ENCODE measurements around the gene PSMB7. TPM values are rescaled to one million over a fixed set of nuclear protein-coding genes. Genes with fewer than 3 reads are reported as not detected.

Gene PSMB7
- total RNA-seq, 2 experiments from 2014 or later = 69.3 to 71.7 TPM

DNA sequence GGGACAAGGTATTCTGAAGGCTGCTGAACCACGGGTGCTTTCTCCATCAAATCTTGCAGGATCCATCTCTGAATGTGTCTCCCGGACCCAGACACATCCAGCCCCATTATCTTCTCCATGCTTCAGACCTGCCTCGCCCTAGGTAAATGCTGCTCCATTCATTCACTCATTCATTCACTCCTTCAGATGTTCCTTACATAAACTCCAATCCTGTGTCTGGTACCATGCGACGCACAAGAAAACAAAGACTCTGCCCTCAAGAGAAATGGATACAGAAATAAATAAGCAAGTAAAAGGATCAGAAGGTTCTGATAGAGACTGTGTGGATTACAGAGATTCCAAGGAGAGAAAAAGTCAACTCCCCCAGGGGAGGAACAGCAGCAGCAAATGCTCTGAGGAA, 7.9 kb upstream of the PSMB7 start:
- ChIA-PET POLR2A (no interaction called here), CTCF (no interaction called here)
- DNase-seq (no peak), ATAC-seq (ENCODE audit: poor library complexity) (no peak)
- H3K27me3 Mint-ChIP-seq = peaks cover 4% of the 10 kb centered on the region
- H3K4me1 Mint-ChIP-seq (ENCODE audit: low read depth) = peaks cover 4% of the 10 kb centered on the region
- no peaks in the 10 kb centered on the region for H3K36me3 Mint-ChIP-seq (ENCODE audit: low read depth)
- H3K27ac Mint-ChIP-seq = no peak overlapping the region
- intact Hi-C loops (cut with DNase I, micrococcal nuclease) = no loop called here
- TF ChIP-seq, protein P1, sequence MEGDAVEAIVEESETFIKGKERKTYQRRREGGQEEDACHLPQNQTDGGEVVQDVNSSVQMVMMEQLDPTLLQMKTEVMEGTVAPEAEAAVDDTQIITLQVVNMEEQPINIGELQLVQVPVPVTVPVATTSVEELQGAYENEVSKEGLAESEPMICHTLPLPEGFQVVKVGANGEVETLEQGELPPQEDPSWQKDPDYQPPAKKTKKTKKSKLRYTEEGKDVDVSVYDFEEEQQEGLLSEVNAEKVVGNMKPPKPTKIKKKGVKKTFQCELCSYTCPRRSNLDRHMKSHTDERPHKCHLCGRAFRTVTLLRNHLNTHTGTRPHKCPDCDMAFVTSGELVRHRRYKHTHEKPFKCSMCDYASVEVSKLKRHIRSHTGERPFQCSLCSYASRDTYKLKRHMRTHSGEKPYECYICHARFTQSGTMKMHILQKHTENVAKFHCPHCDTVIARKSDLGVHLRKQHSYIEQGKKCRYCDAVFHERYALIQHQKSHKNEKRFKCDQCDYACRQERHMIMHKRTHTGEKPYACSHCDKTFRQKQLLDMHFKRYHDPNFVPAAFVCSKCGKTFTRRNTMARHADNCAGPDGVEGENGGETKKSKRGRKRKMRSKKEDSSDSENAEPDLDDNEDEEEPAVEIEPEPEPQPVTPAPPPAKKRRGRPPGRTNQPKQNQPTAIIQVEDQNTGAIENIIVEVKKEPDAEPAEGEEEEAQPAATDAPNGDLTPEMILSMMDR (IDR thresholded peaks at IDR 0.05) = no peak
- no peak overlapping the region for H3K4me3 Mint-ChIP-seq
- Histone ChIP-seq H3K9me3 (ENCODE audit: control insufficient read depth in 1 of 2, insufficient read depth in 1 of 2, low read length in 2 of 2) (no peaks in the 10 kb centered on the region), H3K4me1 (ENCODE audit: insufficient read depth, low read length) (peaks cover 8% of the 10 kb centered on the region), H3K36me3 (ENCODE audit: insufficient read depth, low read length) (no peaks in the 10 kb centered on the region), H3K4me3 (ENCODE audit: low read length) (no peak overlapping the region), H3K27ac (ENCODE audit: low read depth in 1 of 2, low read length in 2 of 2) (no peak overlapping the region), H3K27me3 (ENCODE audit: control insufficient read depth in 1 of 2, insufficient read depth in 2 of 2, low read length in 2 of 2) (no peaks in the 10 kb centered on the region)
- no peaks in the 10 kb centered on the region for H3K9me3 Mint-ChIP-seq

DNA sequence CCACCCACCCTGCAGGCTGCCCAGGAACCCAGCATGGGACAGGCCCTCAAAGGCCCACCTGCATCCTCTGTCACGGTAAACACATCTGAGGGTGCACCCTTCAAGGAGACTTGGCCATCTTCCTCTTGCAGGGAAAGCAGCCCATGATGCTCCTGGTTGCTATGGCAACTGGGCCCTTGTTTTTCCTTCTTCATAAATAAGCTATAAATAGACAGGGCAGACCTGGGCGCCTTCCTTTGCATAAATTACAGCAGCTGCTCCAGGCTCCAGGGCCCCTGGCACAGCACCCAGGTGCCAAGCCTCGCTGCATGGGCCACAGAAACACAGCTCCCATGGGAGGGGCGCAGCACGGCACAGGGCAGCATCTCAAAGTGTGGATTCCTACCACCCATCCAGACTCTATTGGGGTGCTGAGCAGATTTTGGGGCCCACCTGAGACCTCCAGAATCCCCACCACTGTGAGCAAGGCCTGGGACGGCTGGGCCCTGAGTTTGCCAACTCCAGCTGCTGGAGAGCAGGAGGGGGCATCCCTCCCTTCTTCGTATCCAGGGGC, 5.8 kb upstream of the PSMB7 start:
- POLR2A ChIA-PET = no interaction called here
- TF ChIP-seq, protein P1 (IDR thresholded peaks at IDR 0.05) = no peak
- Mint-ChIP-seq H3K4me1 (ENCODE audit: low read depth) (peaks cover 4% of the 10 kb centered on the region), H3K4me3 (no peak overlapping the region), H3K27ac (no peak overlapping the region), H3K9me3 (no peaks in the 10 kb centered on the region), H3K27me3 (peaks cover 4% of the 10 kb centered on the region), H3K36me3 (ENCODE audit: low read depth) (no peaks in the 10 kb centered on the region)
- CTCF ChIA-PET = no interaction called here
- Histone ChIP-seq H3K27ac (ENCODE audit: low read depth in 1 of 2, low read length in 2 of 2) (no peak overlapping the region), H3K9me3 (ENCODE audit: control insufficient read depth in 1 of 2, insufficient read depth in 1 of 2, low read length in 2 of 2) (no peaks in the 10 kb centered on the region), H3K36me3 (ENCODE audit: insufficient read depth, low read length) (no peaks in the 10 kb centered on the region), H3K27me3 (ENCODE audit: control insufficient read depth in 1 of 2, insufficient read depth in 2 of 2, low read length in 2 of 2) (no peaks in the 10 kb centered on the region), H3K4me1 (ENCODE audit: insufficient read depth, low read length) (peaks cover 8% of the 10 kb centered on the region), H3K4me3 (ENCODE audit: low read length) (no peak overlapping the region)
- ATAC-seq (ENCODE audit: poor library complexity) (no peak), DNase-seq (peak in 3 of 14 experiments; percentile 10 to 47 (median 31))
- intact Hi-C loops (cut with DNase I, micrococcal nuclease) = no loop called here

DNA sequence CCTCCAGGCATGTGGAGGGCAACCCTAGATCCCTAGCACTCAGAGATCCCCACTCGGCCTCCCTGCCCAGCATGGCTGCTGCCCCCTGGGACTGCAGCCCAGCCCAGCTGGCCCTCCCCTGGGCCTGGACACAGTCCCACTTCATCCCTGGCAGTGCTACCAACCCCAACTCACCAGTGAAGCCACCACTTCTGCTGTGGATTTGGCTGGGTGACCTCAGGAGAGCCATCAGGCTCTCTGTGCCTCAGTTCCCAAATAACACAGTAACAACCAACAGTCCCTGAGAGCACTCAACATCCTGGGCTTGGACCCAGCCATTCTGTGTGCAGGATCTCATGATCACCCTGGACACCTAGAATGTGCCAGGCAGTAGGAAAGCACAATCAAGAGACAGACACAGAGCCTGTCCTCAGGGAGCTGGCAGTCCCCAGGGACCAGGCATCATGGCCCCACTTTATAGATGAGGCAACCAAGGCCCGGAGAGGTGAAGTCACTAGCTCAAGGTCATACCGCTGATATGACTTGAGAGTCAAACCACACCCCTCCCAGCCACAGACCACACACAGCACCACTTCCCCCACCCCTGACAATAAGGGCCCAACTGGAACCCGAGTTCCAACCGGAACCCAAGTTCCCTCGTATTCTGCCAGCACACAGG, 4.7 kb upstream of the PSMB7 start:
- Mint-ChIP-seq H3K27ac (no peak overlapping the region), H3K9me3 (peaks cover 2% of the 10 kb centered on the region), H3K36me3 (ENCODE audit: low read depth) (peaks cover 7% of the 10 kb centered on the region), H3K4me3 (no peak overlapping the region), H3K4me1 (ENCODE audit: low read depth) (peaks cover 12% of the 10 kb centered on the region), H3K27me3 (peaks cover 4% of the 10 kb centered on the region)
- DNase-seq = no peak
- no peak overlapping the region for H3K27ac ChIP-seq (ENCODE audit: low read depth in 1 of 2, low read length in 2 of 2)
- H3K9me3 ChIP-seq (ENCODE audit: control insufficient read depth in 1 of 2, insufficient read depth in 1 of 2, low read length in 2 of 2) = peaks cover 0 to 3% of the 10 kb centered on the region in 2 experiments
- intact Hi-C loops (cut with DNase I, micrococcal nuclease) = loop anchor here (1.0 to 10.0 kb wide), 6 partner anchors 116 to 1325 kb away; partner anchors contain the start of genes GAPVD1 (in 1 of the 2), NR6A1 (in 1 of the 2), PBX3 (in 1 of the 2) and STRBP (in 1 of the 2)
- no peak for ATAC-seq (ENCODE audit: poor library complexity)
- H3K27me3 ChIP-seq (ENCODE audit: control insufficient read depth in 1 of 2, insufficient read depth in 2 of 2, low read length in 2 of 2) = no peaks in the 10 kb centered on the region
- TF ChIP-seq, protein P1 (IDR thresholded peaks at IDR 0.05) = peak; percentile 19
- H3K4me3 ChIP-seq (ENCODE audit: low read length) = no peak overlapping the region
- H3K4me1 ChIP-seq (ENCODE audit: insufficient read depth, low read length) = peaks cover 16% of the 10 kb centered on the region
- ChIA-PET POLR2A (no interaction called here), CTCF (no interaction called here)
- H3K36me3 ChIP-seq (ENCODE audit: insufficient read depth, low read length) = no peaks in the 10 kb centered on the region

All from CD4-positive, alpha-beta T cell (primary cell).